GM21360 (cell line): ENCODE measurements around the gene GPX2.

ENCODE experiments used
- ATAC-seq: cut with Tn5 transposase; IDR thresholded peaks from one replicate; pipeline ENCODE4 v1.9.1; 2021; ENCODE audit warnings: mild to moderate bottlenecking, moderate library complexity; ENCODE audit not compliant: unreplicated experiment

The GPX2 gene

GRCh38 chr14:64942531-64943111, at the start of gene GPX2:
Gene GPX2, minus strand, starts transcription at chr14:64942745. Its CDS starts 19 bp downstream, at chr14:64942726.
- no peak for ATAC-seq

- ATAC-seq: no peak
Measured at GRCh38 chr14:64990939-64991338, 48.4 kb upstream of the GPX2 start.

DNA sequence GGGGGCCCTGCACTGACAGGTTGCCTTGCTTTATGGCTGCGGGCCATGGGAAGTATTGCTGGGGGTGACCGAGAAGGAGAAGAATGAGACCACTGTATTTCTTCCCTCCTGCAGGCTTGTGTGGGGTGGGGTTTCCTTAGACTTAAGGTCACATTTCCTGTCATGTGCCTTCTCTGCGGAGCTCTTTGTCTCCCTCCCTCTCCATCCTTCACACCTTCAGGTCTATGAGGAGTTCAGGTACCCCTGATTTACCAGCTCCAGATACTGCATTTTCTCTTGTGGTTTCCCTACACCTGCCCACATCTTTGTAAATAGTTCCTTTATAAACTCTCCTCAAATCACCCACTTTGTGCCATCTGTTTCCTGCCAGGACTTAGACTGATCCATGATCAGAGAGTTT, 47.8 kb upstream of the GPX2 start:
- no peak for ATAC-seq

- no peak for ATAC-seq
Measured at GRCh38 chr14:64987438-64987767, 44.9 kb upstream of the GPX2 start.

GRCh38 chr14:64986648-64987437, 44.3 kb upstream of the GPX2 start, which contains the start of gene FNTB:
Gene FNTB, plus strand, starts transcription at chr14:64986895. Its CDS starts 59 bp downstream, at chr14:64986954.
- peak; percentile 87 for ATAC-seq

DNA sequence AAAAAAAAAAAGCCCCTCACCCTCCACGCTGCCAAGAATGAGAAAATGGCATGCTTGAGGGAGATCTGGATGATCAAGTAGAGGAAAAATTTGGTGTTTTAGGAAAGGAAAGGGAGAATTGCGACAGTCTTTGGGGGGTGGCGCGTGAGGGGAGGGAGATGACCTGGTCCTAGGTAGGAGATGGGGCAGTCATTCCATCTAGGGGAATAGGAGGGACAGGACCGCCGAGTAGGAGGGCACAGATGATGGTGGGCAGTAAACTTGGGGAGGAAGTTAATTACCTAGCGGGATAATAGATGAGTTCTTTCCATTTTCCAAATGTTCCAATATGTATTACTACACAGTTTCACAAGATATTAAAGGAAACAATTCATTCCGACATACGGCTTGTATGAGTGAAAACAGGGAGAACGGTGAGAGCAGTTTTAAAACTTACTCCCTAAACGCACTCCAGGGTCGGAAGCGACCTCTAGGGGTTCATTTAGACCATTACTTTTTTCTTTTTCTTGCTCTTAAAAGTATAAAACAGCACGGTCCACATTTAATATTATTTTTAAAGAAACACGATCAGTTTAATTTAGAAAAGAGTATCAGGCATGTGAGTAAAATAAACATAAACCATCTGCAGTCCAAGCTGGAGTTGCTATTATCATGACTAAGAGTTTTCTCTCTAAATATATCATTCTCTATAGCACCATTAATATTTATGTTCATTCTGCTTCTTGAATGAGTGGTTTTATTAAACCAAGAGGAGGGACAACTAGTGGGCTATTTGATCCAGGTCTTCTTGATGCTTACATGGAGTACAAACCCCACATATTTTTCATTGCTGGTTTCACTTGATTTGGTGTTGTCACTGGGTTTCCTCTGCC, 41.1 kb upstream of the GPX2 start:
- no peak for ATAC-seq

GRCh38 chr14:64979336-64980074, 37.0 kb upstream of the GPX2 start:
- ATAC-seq: no peak

GRCh38 chr14:64974563-64974962, 32.0 kb upstream of the GPX2 start:
- ATAC-seq: no peak

- no peak for ATAC-seq
Measured at GRCh38 chr14:64973826-64974225, 31.3 kb upstream of the GPX2 start.

DNA sequence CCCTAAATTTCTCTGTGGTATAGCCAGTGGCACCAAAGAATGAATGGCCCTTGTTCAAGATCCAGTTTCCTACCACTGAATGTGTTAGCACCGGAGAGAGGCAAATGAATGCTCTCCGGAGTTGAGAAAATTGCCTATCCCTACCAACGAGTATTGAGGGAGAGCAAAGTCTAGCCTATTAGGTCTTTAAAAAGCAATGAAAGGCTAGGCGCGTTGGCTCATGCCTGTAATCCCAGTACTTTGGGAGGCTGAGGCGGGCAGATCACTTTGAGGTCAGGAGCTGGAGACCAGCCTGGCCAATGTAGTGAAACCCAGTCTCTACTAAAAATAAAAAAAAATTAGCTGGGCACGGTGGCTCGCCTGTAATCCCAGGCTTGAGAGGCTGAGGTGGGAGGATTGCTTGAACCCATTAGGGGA, 30.5 kb upstream of the GPX2 start:
- ATAC-seq: no peak

DNA sequence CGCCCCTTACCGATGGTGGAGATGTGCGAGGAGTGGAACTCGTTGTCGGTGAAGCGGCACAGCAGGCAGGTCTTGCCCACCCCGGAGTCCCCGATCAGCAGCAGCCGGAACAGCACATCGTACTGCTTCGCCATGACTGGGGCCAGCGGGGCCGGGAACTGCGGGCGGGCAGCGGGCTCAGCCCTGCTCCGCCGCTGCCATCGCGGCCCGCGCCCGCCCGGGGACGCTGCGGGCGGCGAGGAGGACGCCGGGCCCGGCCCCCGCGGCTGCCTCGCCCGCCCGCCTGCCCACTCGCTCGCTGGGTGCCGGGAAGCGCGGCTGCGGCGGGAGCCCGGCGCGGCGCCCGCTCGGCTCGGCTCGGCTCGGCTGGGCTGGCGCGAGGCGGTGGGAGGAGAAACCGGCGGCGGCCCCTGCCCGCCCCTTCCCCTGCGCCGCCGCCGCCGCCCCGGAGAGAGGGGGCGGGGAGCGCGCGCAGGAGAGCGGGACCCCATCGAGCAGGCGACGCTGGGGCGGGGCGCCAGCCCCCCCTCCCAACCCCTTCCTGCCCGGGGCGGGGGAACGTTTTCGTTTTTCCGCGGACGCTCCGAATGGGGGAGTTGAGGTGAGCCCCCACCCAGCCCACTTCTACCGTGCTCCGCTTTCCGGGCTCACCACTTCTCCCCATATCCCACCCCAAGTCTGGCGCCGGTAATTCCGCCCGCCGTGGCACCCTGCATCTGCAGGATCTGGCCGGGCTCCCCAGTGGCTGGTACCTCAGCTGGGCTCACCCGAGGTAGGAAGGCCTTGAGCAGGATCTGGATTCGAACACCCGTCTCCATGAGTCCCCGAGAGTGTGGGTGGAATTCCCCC, 29.6 kb upstream of the GPX2 start, which contains the start of gene RAB15:
Gene RAB15, minus strand, starts transcription at position 394 of the 849 bp plus-strand sequence. Its CDS starts 260 bp downstream, at position 134.
- no peak for ATAC-seq

- ATAC-seq: no peak
Measured at GRCh38 chr14:64971491-64971942, 29.0 kb upstream of the GPX2 start.

DNA sequence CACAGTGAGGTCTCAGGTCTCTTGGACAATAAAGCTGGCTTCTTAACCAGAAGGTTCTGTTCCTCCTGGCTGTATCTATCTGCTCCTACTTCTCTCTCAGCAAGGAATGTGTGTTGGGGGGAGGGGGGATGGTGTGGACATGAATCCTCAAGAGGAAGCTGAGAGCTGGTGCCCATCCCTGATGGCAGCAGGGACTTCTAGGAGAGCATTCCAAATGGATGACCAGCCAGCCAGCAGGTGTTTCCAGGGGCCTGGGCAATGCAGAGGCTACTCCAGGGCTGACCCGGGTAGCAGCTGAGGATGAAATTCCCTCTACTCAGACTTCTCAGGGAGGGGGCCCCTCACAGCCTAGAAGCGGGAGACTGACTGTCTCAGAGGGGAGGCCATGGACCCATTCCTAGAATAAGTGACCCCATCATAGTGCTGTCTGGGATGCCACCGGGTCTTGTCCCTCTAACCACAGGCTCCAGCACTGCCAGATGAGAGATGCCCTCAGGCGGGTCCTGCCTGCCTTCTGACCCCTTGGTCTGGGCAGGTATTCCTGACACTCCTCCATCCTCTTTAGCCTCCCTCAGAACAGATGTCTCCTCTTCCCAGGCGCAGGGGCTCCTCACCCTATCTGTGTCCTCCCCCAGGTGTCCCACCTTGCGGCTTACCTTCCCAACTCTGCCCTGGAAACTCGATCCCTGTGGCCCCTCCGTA, 28.4 kb upstream of the GPX2 start:
- no peak for ATAC-seq

GRCh38 chr14:64970041-64970440, 27.5 kb upstream of the GPX2 start:
- no peak for ATAC-seq

GRCh38 chr14:64968651-64969050, 26.1 kb upstream of the GPX2 start:
- ATAC-seq: no peak

DNA sequence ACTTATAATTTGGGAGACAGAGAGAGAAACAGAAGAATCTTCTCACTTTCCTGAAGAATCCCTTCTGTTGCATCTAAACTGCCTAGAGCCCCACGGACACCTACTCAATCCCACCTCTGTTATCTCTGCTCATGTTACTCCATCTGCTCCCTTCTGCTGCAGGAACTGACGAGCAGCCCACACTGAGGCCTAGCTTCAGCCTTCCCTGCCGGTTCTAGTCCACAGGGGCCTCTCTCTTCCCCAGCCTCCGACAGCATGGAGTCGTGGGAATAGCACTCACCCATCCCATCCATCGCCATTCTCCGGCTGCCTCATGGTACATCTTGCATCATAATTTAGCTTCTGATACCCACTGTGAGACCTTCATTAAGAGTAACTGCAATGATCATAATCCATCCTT, 25.6 kb upstream of the GPX2 start:
- no peak for ATAC-seq

DNA sequence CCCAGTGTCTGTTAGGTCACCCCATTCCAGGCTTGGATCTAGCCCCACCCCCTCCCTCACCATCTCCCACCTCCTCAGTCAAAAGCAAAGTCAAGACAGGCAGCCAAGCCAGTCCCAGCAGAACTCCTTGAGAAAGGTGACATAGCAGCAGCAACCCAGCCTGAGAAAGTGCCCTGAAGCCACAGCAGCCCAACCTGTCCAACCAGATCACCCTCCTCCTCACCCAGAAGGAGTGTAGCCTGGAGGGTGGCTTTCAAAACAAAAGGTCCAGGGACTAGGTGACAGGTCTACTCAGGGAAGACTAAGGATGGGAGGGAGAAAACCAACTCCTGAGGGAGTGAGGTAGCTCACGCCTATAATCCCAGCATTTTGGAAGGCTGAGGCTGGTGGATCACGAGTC, 24.4 kb upstream of the GPX2 start:
- no peak for ATAC-seq

- no peak for ATAC-seq
Measured at GRCh38 chr14:64965356-64966000, 22.9 kb upstream of the GPX2 start.

DNA sequence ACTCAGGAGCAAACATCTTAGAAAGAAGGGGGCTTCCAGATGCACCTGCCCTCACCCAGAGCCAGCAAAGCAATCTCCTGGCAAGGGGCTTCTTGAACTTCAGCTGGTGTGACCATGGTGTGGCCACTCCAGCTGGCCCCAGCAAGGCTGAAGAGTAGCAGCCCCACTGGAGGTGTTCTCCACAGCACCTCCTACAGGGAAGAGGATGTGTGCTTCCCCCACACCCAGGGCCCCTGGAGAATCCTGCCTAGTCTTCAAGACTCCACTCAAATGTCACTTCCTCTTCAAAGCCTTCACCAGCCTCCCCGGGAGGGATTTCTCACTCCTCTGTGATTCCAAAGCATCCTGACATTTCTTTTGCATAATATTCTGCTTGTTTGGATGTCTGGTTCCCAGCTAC, 21.1 kb upstream of the GPX2 start:
- no peak for ATAC-seq
